NCI-H345 (cell line): Measurements from ENCODE around the gene PBLD.
"Not testable (repeated sequence)": the region's sequence is repeated elsewhere in the genome, so short reads cannot be mapped to it uniquely, and the experiment has no call there.

Experiments
- DNase-seq: peaks from one replicate; lab custom pipeline; 2025; lab: John Stamatoyannopoulos, UW

The PBLD gene

GRCh38 chr10:68278906-68279753, 53.6 kb downstream of the PBLD start:
- not testable (repeated sequence) for DNase-seq

GRCh38 chr10:68277814-68278213, 54.9 kb downstream of the PBLD start:
- not testable (repeated sequence) for DNase-seq

GRCh38 chr10:68276224-68276623, 56.5 kb downstream of the PBLD start:
- no peak for DNase-seq

GRCh38 chr10:68275600-68276126, 57.1 kb downstream of the PBLD start:
- DNase-seq = no peak

- no peak for DNase-seq
Observed at GRCh38 chr10:68272833-68273232, 59.9 kb downstream of the PBLD start.

- peak; percentile 2 for DNase-seq
Observed at GRCh38 chr10:68271196-68271882, 61.4 kb downstream of the PBLD start.

GRCh38 chr10:68269562-68270290, 63.0 kb downstream of the PBLD start:
- DNase-seq = no peak

- peak; percentile 41 for DNase-seq
Observed at GRCh38 chr10:68261132-68261856, 71.4 kb downstream of the PBLD start.

- DNase-seq = no peak
Observed at GRCh38 chr10:68253346-68253745, 79.4 kb downstream of the PBLD start.

- no peak for DNase-seq
Observed at GRCh38 chr10:68251625-68252495, 80.9 kb downstream of the PBLD start.

GRCh38 chr10:68251151-68251550, 81.6 kb downstream of the PBLD start:
- DNase-seq = no peak

GRCh38 chr10:68249297-68249696, 83.4 kb downstream of the PBLD start:
- DNase-seq = no peak

GRCh38 chr10:68247931-68248330, 84.8 kb downstream of the PBLD start:
- DNase-seq = no peak

GRCh38 chr10:68246397-68246796, 86.3 kb downstream of the PBLD start:
- DNase-seq = not testable (repeated sequence)

- no peak for DNase-seq
Observed at GRCh38 chr10:68242051-68242450, 90.7 kb downstream of the PBLD start.

GRCh38 chr10:68239596-68240150, 93.1 kb downstream of the PBLD start:
- DNase-seq = no peak

- no peak for DNase-seq
Observed at GRCh38 chr10:68239069-68239468, 93.7 kb downstream of the PBLD start.

- no peak for DNase-seq
Observed at GRCh38 chr10:68238371-68238770, 94.4 kb downstream of the PBLD start.

- DNase-seq = no peak
Observed at GRCh38 chr10:68237173-68237572, 95.6 kb downstream of the PBLD start.

GRCh38 chr10:68235581-68235980, 97.1 kb downstream of the PBLD start:
- no peak for DNase-seq
